ENCODE results near the gene ADGRL3. TPM values are rescaled to one million over a fixed set of nuclear protein-coding genes. Genes with fewer than 3 reads are reported as not detected.
"Not testable (repeated sequence)": the region's sequence is repeated elsewhere in the genome, so short reads cannot be mapped to it uniquely, and the experiment has no call there.

Gene ADGRL3
- total and polyA plus RNA-seq, 3 experiments from 2014 or later: not detected

GRCh38 chr4:61379406-61379805 lies 179.3 kb downstream of the ADGRL3 start:
- H3K9me3 Mint-ChIP-seq: peaks cover 4 to 15% (median 6%) of the 10 kb centered on the region in 5 donors

DNA sequence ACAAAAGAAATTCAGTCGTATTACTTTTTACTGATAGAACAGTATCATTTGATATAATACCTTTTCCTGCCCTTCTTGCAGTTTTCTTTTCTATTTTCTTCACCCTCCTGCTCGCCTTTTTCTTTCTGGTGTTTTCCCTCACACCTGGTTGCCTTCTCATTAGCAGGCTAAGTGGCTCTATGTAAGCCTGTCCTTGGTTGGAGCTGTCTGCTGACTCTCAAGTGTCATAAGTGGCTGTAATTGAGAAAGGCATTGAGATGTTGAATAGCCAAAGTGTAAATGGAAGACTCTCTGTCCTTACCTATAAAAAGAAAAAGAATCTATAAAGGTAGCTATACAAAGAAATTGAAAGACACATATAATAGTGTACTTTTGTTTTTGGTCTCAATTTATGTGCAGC lies 180.7 kb downstream of the ADGRL3 start:
- no peaks in the 10 kb centered on the region for H3K27me3 Mint-ChIP-seq
- ChIA-PET POLR2A (no interaction called here), CTCF (no interaction called here)
- no peak for DNase-seq
- H3K36me3 Mint-ChIP-seq: no peaks in the 10 kb centered on the region
- peaks cover 9 to 21% (median 10%) of the 10 kb centered on the region in 5 donors for H3K9me3 Mint-ChIP-seq
- no peak overlapping the region for H3K4me3 ChIP-seq (ENCODE audit: low read length)
- H3K27me3 ChIP-seq (ENCODE audit: insufficient read depth, low read length, poor library complexity, severe bottlenecking): no peaks in the 10 kb centered on the region
- H3K4me3 Mint-ChIP-seq: no peak overlapping the region
- no peaks in the 10 kb centered on the region for H3K9me3 ChIP-seq (ENCODE audit: low read length)
- no peaks in the 10 kb centered on the region for H3K4me1 ChIP-seq (ENCODE audit: insufficient read depth, low read length)
- no peak overlapping the region for H3K27ac Mint-ChIP-seq
- no peaks in the 10 kb centered on the region for H3K4me1 Mint-ChIP-seq
- H3K27ac ChIP-seq (ENCODE audit: low read depth, low read length): no peak overlapping the region
- no peaks in the 10 kb centered on the region for H3K36me3 ChIP-seq (ENCODE audit: insufficient read depth, low read length)

More at GRCh38 chr4:61379406-61379805, 179.3 kb downstream of the ADGRL3 start:
- H3K27me3 Mint-ChIP-seq: no peaks in the 10 kb centered on the region
- H3K27ac Mint-ChIP-seq: no peak overlapping the region
- no peaks in the 10 kb centered on the region for H3K36me3 Mint-ChIP-seq
- POLR2A ChIA-PET: no interaction called here
- H3K27ac ChIP-seq (ENCODE audit: low read depth, low read length): no peak overlapping the region
- H3K4me1 Mint-ChIP-seq: no peaks in the 10 kb centered on the region
- no peaks in the 10 kb centered on the region for H3K36me3 ChIP-seq (ENCODE audit: insufficient read depth, low read length)
- CTCF ChIA-PET: no interaction called here
- no peaks in the 10 kb centered on the region for H3K9me3 ChIP-seq (ENCODE audit: low read length)
- no peak overlapping the region for H3K4me3 ChIP-seq (ENCODE audit: low read length)
- DNase-seq: no peak
- H3K27me3 ChIP-seq (ENCODE audit: insufficient read depth, low read length, poor library complexity, severe bottlenecking): no peaks in the 10 kb centered on the region
- no peak overlapping the region for H3K4me3 Mint-ChIP-seq
- H3K4me1 ChIP-seq (ENCODE audit: insufficient read depth, low read length): no peaks in the 10 kb centered on the region

DNA sequence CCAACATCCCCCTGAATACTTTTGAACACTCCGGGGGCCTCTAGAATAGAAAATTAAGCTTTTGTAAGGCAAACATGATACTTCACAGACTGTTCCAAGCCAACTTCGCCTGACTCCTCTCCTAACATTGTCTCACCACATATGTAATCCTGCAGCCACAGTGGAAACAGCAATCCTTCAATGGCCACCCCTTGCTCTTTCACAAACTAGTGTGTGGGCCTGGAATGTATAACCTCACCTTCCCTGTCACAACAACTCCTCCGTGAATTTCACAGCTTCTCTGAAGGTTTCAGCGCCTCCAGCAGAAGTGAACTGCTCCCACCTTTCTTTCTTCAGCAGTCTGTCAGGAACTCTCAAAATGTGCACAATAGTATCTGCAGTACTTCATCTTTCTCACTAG lies 185.1 kb downstream of the ADGRL3 start:
- no peak for DNase-seq
- POLR2A ChIA-PET: no interaction called here
- Histone ChIP-seq H3K27ac (ENCODE audit: low read depth, low read length) (no peak overlapping the region), H3K27me3 (ENCODE audit: insufficient read depth, low read length, poor library complexity, severe bottlenecking) (no peaks in the 10 kb centered on the region), H3K9me3 (ENCODE audit: low read length) (no peaks in the 10 kb centered on the region), H3K36me3 (ENCODE audit: insufficient read depth, low read length) (no peaks in the 10 kb centered on the region), H3K4me3 (ENCODE audit: low read length) (no peak overlapping the region), H3K4me1 (ENCODE audit: insufficient read depth, low read length) (no peaks in the 10 kb centered on the region)
- Mint-ChIP-seq H3K27me3 (no peaks in the 10 kb centered on the region), H3K4me1 (no peaks in the 10 kb centered on the region), H3K36me3 (no peaks in the 10 kb centered on the region), H3K4me3 (no peak overlapping the region), H3K27ac (no peak overlapping the region), H3K9me3 (peaks cover 10 to 23% (median 15%) of the 10 kb centered on the region in 5 donors)
- CTCF ChIA-PET: no interaction called here

DNA sequence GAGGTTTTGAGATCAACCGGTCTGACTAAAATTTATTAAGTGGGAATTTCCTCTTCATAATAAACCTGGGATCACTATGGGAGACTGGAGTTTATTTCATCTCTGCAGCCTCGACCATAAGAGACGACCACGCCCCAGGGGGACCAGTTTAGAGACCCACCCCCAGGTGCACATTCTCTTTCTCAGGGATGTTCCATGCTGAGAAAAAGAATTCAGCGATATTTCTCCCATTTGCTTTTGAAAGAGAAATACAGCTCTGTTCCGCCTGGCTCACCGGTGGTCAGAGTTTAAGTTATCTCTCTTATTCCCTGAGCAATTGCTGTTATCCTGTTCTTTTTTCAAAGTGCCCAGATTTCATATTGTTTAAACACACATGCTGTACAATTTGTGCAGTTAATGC lies 187.2 kb downstream of the ADGRL3 start:
- POLR2A ChIA-PET; H3K27me3 ChIP-seq (ENCODE audit: insufficient read depth, low read length, poor library complexity, severe bottlenecking); H3K4me1 ChIP-seq (ENCODE audit: insufficient read depth, low read length); H3K36me3 ChIP-seq (ENCODE audit: insufficient read depth, low read length); H3K9me3 ChIP-seq (ENCODE audit: low read length); H3K36me3 Mint-ChIP-seq; CTCF ChIA-PET; H3K27ac ChIP-seq (ENCODE audit: low read depth, low read length); H3K4me3 Mint-ChIP-seq; H3K4me3 ChIP-seq (ENCODE audit: low read length); DNase-seq; H3K27me3 Mint-ChIP-seq; H3K27ac Mint-ChIP-seq; H3K4me1 Mint-ChIP-seq: not testable (repeated sequence)
- H3K9me3 Mint-ChIP-seq: peaks cover 8 to 34% (median 12%) of the 10 kb centered on the region in 5 donors

GRCh38 chr4:61389640-61390039 lies 189.5 kb downstream of the ADGRL3 start:
- no peak overlapping the region for H3K4me3 ChIP-seq (ENCODE audit: low read length)
- DNase-seq: no peak
- no peak overlapping the region for H3K27ac ChIP-seq (ENCODE audit: low read depth, low read length)
- no peaks in the 10 kb centered on the region for H3K36me3 ChIP-seq (ENCODE audit: insufficient read depth, low read length)
- no peaks in the 10 kb centered on the region for H3K27me3 ChIP-seq (ENCODE audit: insufficient read depth, low read length, poor library complexity, severe bottlenecking)
- H3K27me3 Mint-ChIP-seq: no peaks in the 10 kb centered on the region
- POLR2A ChIA-PET: no interaction called here
- no peaks in the 10 kb centered on the region for H3K4me1 Mint-ChIP-seq
- no peaks in the 10 kb centered on the region for H3K4me1 ChIP-seq (ENCODE audit: insufficient read depth, low read length)
- no peak overlapping the region for H3K27ac Mint-ChIP-seq
- CTCF ChIA-PET: no interaction called here
- H3K9me3 Mint-ChIP-seq: peaks cover 10 to 38% (median 12%) of the 10 kb centered on the region in 5 donors
- no peaks in the 10 kb centered on the region for H3K9me3 ChIP-seq (ENCODE audit: low read length)
- H3K36me3 Mint-ChIP-seq: no peaks in the 10 kb centered on the region
- no peak overlapping the region for H3K4me3 Mint-ChIP-seq

DNA sequence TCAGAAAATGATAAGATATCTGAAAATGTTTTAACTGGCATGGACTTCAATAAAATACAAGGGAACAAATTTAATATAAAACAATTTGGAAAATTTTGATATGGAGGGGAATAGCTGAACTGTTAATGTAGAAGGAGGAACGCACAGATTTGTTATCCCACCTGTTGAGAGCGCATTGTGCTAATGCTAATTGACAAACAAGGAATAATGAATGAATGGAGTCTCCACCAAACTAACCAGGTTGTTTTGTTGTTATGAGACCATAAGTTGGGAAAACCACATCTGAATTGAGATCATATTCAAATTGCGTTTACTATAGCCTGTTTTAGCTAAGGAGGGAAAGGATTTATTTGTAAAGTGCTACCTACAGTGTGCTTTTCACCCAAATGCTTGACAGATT lies 195.6 kb downstream of the ADGRL3 start:
- Mint-ChIP-seq H3K27ac (no peak overlapping the region), H3K27me3 (no peaks in the 10 kb centered on the region), H3K4me1 (no peaks in the 10 kb centered on the region), H3K4me3 (no peak overlapping the region), H3K36me3 (no peaks in the 10 kb centered on the region), H3K9me3 (peaks cover 8 to 17% (median 11%) of the 10 kb centered on the region in 5 donors)
- Histone ChIP-seq H3K4me3 (ENCODE audit: low read length) (no peak overlapping the region), H3K27ac (ENCODE audit: low read depth, low read length) (no peak overlapping the region), H3K4me1 (ENCODE audit: insufficient read depth, low read length) (no peaks in the 10 kb centered on the region), H3K36me3 (ENCODE audit: insufficient read depth, low read length) (no peaks in the 10 kb centered on the region), H3K27me3 (ENCODE audit: insufficient read depth, low read length, poor library complexity, severe bottlenecking) (no peaks in the 10 kb centered on the region), H3K9me3 (ENCODE audit: low read length) (no peaks in the 10 kb centered on the region)
- ChIA-PET CTCF (no interaction called here), POLR2A (no interaction called here)
- DNase-seq: no peak

DNA sequence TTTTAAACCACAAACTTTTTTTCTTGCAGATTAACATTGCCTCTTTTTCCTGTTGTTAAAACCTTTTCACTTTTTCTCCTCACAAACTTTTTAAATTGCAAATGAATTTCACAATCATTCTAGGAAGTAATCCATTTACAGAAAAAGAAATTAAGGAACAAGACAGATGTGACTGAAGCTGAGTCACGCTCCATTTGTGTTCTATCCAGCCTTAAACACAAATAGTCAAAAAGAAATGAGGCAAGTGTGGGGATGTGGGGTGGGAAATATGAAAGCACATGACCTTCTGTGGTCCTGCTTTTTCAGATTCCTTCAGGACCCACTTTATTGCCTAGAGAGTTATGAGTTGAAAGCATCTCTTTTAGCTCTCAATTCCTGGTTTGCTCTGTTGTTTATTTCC lies 197.0 kb downstream of the ADGRL3 start:
- Histone ChIP-seq H3K27me3 (ENCODE audit: insufficient read depth, low read length, poor library complexity, severe bottlenecking) (no peaks in the 10 kb centered on the region), H3K9me3 (ENCODE audit: low read length) (no peaks in the 10 kb centered on the region), H3K4me3 (ENCODE audit: low read length) (no peak overlapping the region), H3K27ac (ENCODE audit: low read depth, low read length) (no peak overlapping the region), H3K36me3 (ENCODE audit: insufficient read depth, low read length) (no peaks in the 10 kb centered on the region), H3K4me1 (ENCODE audit: insufficient read depth, low read length) (no peaks in the 10 kb centered on the region)
- POLR2A ChIA-PET: no interaction called here
- Mint-ChIP-seq H3K36me3 (no peaks in the 10 kb centered on the region), H3K27me3 (no peaks in the 10 kb centered on the region), H3K9me3 (peaks cover 7 to 18% (median 11%) of the 10 kb centered on the region in 5 donors), H3K4me3 (no peak overlapping the region), H3K4me1 (no peaks in the 10 kb centered on the region), H3K27ac (no peak overlapping the region)
- CTCF ChIA-PET: no interaction called here
- no peak for DNase-seq

DNA sequence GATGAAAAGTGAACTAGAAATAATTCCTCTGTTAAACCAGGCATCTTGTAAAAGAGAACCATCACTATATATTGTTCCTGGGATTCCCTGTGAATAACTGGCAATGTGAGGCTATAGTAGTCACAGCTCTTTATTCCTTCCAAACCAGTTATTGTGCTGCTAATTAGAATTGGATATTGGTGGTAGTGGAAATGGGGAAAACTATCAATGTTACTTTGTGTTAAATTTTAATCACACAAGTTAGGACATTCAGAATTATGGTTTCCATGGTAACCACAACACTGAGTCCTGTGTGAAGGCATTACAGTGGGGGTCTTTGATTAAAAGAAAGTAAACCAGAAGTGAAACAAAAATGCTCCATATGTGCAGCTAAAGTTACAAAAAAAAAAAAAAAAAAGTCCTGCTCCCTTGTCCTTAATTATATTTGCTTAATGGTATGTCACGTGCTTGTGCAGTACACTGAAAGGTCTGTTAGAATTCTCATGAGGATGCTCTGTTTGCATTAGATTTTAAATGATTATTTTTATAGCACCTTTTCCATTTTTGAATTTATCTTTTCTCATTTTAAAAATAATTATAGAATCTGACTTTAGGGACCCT lies 200.4 kb downstream of the ADGRL3 start:
- peaks cover 6 to 22% (median 9%) of the 10 kb centered on the region in 5 donors for H3K9me3 Mint-ChIP-seq
- POLR2A ChIA-PET: no interaction called here
- no peaks in the 10 kb centered on the region for H3K36me3 Mint-ChIP-seq
- Histone ChIP-seq H3K9me3 (ENCODE audit: low read length) (no peaks in the 10 kb centered on the region), H3K4me3 (ENCODE audit: low read length) (no peak overlapping the region), H3K36me3 (ENCODE audit: insufficient read depth, low read length) (no peaks in the 10 kb centered on the region), H3K4me1 (ENCODE audit: insufficient read depth, low read length) (no peaks in the 10 kb centered on the region), H3K27ac (ENCODE audit: low read depth, low read length) (no peak overlapping the region), H3K27me3 (ENCODE audit: insufficient read depth, low read length, poor library complexity, severe bottlenecking) (no peaks in the 10 kb centered on the region)
- DNase-seq: no peak
- no peaks in the 10 kb centered on the region for H3K4me1 Mint-ChIP-seq
- H3K4me3 Mint-ChIP-seq: no peak overlapping the region
- CTCF ChIA-PET: no interaction called here
- H3K27me3 Mint-ChIP-seq: no peaks in the 10 kb centered on the region
- no peak overlapping the region for H3K27ac Mint-ChIP-seq

GRCh38 chr4:61401771-61402170 lies 201.6 kb downstream of the ADGRL3 start:
- no peaks in the 10 kb centered on the region for H3K4me1 Mint-ChIP-seq
- ChIA-PET CTCF (no interaction called here), POLR2A (no interaction called here)
- H3K36me3 Mint-ChIP-seq: no peaks in the 10 kb centered on the region
- H3K4me3 ChIP-seq (ENCODE audit: low read length): no peak overlapping the region
- H3K27ac Mint-ChIP-seq: no peak overlapping the region
- no peaks in the 10 kb centered on the region for H3K9me3 ChIP-seq (ENCODE audit: low read length)
- H3K4me1 ChIP-seq (ENCODE audit: insufficient read depth, low read length): no peaks in the 10 kb centered on the region
- no peak for DNase-seq
- no peak overlapping the region for H3K4me3 Mint-ChIP-seq
- H3K36me3 ChIP-seq (ENCODE audit: insufficient read depth, low read length): no peaks in the 10 kb centered on the region
- H3K27me3 Mint-ChIP-seq: no peaks in the 10 kb centered on the region
- H3K27ac ChIP-seq (ENCODE audit: low read depth, low read length): no peak overlapping the region
- no peaks in the 10 kb centered on the region for H3K27me3 ChIP-seq (ENCODE audit: insufficient read depth, low read length, poor library complexity, severe bottlenecking)
- H3K9me3 Mint-ChIP-seq: peaks cover 6 to 22% (median 13%) of the 10 kb centered on the region in 5 donors
